ENCODE measurements around the gene FREM3. TPM values are rescaled to one million over a fixed set of nuclear protein-coding genes. Genes with fewer than 3 reads are reported as not detected.

The FREM3 gene
- total and polyA plus RNA-seq, 2 of the 8 experiments (the other 6 are each of a cell fraction or from before 2014, with no cell fraction given): 0.03 to 0.11 TPM

GRCh38 chr4:143693856-143694255 is 6.6 kb downstream of the FREM3 start:
- no peaks in the 10 kb centered on the region for H3K23me2 ChIP-seq (ENCODE audit: low read depth, low read length)
- H3K4me2 ChIP-seq (ENCODE audit: insufficient read depth in 1 of 2, low read depth in 2 of 2, low read length in 2 of 2): no peak overlapping the region
- no peak overlapping the region for H3K27ac ChIP-seq (ENCODE audit: low read depth, low read length)
- H3K14ac ChIP-seq (ENCODE audit: insufficient read length): no peak overlapping the region
- H3K79me2 ChIP-seq (ENCODE audit: control insufficient read depth in 1 of 2, insufficient read depth in 2 of 2, low read length in 2 of 2): no peaks in the 10 kb centered on the region
- no peak overlapping the region for H4K91ac ChIP-seq (replicated peaks; ENCODE audit: insufficient read length, low read length)
- TF ChIP-seq CBX8 (IDR thresholded peaks at IDR 0.05; ENCODE audit: borderline replicate concordance, low read depth, low read length) (no peak), ATF2 (IDR thresholded peaks at IDR 0.05; ENCODE audit: low read length) (no peak), MAX (IDR thresholded peaks at IDR 0.05) (no peak), JUN (IDR thresholded peaks at IDR 0.05; ENCODE audit: low read depth, low read length) (no peak), POU5F1 (IDR thresholded peaks at IDR 0.05; ENCODE audit: low read depth, low read length) (no peak), EGR1 (IDR thresholded peaks at IDR 0.05; ENCODE audit: borderline replicate concordance, low read depth, low read length) (no peak), CREB1 (IDR thresholded peaks at IDR 0.05) (no peak), BACH1 (IDR thresholded peaks at IDR 0.05; ENCODE audit: low read length) (no peak), TAF1 (IDR thresholded peaks at IDR 0.05; ENCODE audit: low read depth, low read length) (no peak), TEAD4 (IDR thresholded peaks at IDR 0.05; ENCODE audit: low read depth, low read length) (no peak), PHF8 (conservative IDR thresholded peaks at IDR 0.05; ENCODE audit: low read depth, low read length) (no peak), HDAC6 (IDR thresholded peaks at IDR 0.05; ENCODE audit: low read depth, low read length) (no peak)
- no peak overlapping the region for H4K8ac ChIP-seq (ENCODE audit: extremely low read depth, insufficient read depth, low read length)
- ChIA-PET CTCF (ENCODE audit: partially characterized antibody) (no interaction called here), POLR2A (ENCODE audit: partially characterized antibody) (no interaction called here)
- H3K18ac ChIP-seq (ENCODE audit: extremely low read depth, low read length): no peak overlapping the region
- no peak overlapping the region for H2AFZ ChIP-seq (ENCODE audit: low read length)
- H2BK120ac ChIP-seq (replicated peaks; ENCODE audit: low read depth, low read length): no peak overlapping the region
- 94% methylated on average over 4 of the region's 4 CpGs; no CpG with 5 or more reads in 1 of the 2 experiments for WGBS, 2 experiments (ENCODE audit: extremely low coverage in 1 of 2, insufficient coverage in 1 of 2, insufficient read length in 1 of 2, insufficient replicate concordance in 2 of 2, low coverage in 1 of 2, low lambda C conversion rate in 2 of 2, missing lambda C conversion rate in 1 of 2)
- no peak overlapping the region for H2BK15ac ChIP-seq (ENCODE audit: low read length)
- no peak overlapping the region for H3K4ac ChIP-seq (replicated peaks; ENCODE audit: insufficient read length, low read depth, low read length)
- no peak overlapping the region for H2BK5ac ChIP-seq (ENCODE audit: low read depth, low read length)
- H2AK5ac ChIP-seq (ENCODE audit: low read depth, low read length): no peak overlapping the region
- no peak for DNase-seq (ENCODE audit: low read depth in 1 of 2, low spot score in 2 of 2)
- no peaks in the 10 kb centered on the region for H3K9me3 ChIP-seq (ENCODE audit: insufficient read depth in 2 of 2, low read depth in 1 of 2, low read length in 1 of 2)
- no peak overlapping the region for H4K5ac ChIP-seq (ENCODE audit: insufficient read length, low read depth, low read length)
- H3K23ac ChIP-seq (ENCODE audit: insufficient read length): no peak overlapping the region
- H3K27me3 ChIP-seq (replicated peaks in 1 of 4; ENCODE audit: control insufficient read depth in 3 of 4, extremely low read depth in 1 of 4, insufficient read depth in 3 of 4, low read length in 3 of 4): peaks cover 0 to 2% (median under 1%) of the 10 kb centered on the region in 4 experiments; a peak in 5 of 7 replicates
- no peak overlapping the region for H3K4me3 ChIP-seq (ENCODE audit: extremely low read depth in 1 of 4, insufficient read depth in 2 of 4, low read depth in 3 of 4, low read length in 4 of 4)
- FAIRE-seq: no peak
- no peak overlapping the region for H3K9ac ChIP-seq (replicated peaks in 1 of 4; ENCODE audit: extremely low read depth in 1 of 4, low read depth in 3 of 4, low read length in 3 of 4)
- no peaks in the 10 kb centered on the region for H3K36me3 ChIP-seq (ENCODE audit: control insufficient read depth in 2 of 4, insufficient read depth in 4 of 4, low read length in 3 of 4)
- H3K79me1 ChIP-seq (ENCODE audit: low read depth, low read length): no peaks in the 10 kb centered on the region
- H3K56ac ChIP-seq (replicated peaks; ENCODE audit: insufficient read length, low read depth, low read length): no peak overlapping the region
- H3K4me1 ChIP-seq (replicated peaks in 1 of 4; ENCODE audit: control insufficient read depth in 3 of 4, insufficient read depth in 4 of 4, low read length in 3 of 4): no peaks in the 10 kb centered on the region
- no peak overlapping the region for H2BK20ac ChIP-seq (ENCODE audit: low read length)
- H4K20me1 ChIP-seq (replicated peaks in 1 of 2; ENCODE audit: control insufficient read depth in 1 of 2, insufficient read depth in 2 of 2, low read length in 2 of 2): no peaks in the 10 kb centered on the region
- H2BK12ac ChIP-seq (ENCODE audit: low read depth, low read length): no peak overlapping the region
